WI38 (cell line): ENCODE results near the gene CNTN1.

Experiments used
- H3K4me3 ChIP-seq: 2 replicates; pipeline ENCODE4 v1.5.1; 2011; ENCODE audit warnings: low read depth, mild to moderate bottlenecking, control low read depth, low read length
- TF ChIP-seq, protein P1 (sequence below): IDR thresholded peaks from 2 replicates; pipeline ENCODE4 v1.5.1; 2012; ENCODE audit warnings: low read depth, mild to moderate bottlenecking, control low read depth, low read length

CNTN1 gene

DNA sequence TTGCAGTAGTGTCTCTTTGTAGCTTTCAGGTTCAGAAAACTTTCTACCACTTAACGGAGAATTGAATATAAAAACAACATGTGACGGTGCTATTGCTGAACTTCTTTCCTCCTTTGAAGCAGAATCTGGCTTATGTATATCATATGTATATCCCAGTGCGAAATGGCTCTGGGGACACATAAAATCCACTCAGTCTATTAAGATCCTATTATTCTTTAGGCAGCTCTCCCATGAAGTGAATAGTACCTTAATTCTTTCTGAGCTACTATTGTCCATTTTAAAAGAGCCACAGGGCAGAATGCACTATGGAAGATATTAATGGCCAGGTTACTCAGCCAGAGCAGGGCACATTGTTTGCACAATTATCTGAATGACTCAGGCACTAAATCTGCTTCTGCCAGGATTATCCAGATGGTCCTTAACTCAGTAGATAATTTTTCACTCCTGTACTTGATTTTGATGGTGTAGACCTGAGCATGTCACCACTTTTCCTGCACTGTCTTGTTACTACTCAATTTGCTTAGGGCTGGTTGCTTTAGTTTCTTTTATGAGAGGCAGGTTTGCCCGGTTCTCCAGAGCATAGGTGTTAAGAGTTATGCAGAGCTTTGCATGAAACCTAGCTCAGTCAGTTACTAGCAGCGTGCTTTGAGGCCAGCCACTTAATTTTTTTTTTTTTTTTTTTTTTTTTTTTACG is 5.5 kb downstream of the CNTN1 start:
- TF ChIP-seq, protein P1, sequence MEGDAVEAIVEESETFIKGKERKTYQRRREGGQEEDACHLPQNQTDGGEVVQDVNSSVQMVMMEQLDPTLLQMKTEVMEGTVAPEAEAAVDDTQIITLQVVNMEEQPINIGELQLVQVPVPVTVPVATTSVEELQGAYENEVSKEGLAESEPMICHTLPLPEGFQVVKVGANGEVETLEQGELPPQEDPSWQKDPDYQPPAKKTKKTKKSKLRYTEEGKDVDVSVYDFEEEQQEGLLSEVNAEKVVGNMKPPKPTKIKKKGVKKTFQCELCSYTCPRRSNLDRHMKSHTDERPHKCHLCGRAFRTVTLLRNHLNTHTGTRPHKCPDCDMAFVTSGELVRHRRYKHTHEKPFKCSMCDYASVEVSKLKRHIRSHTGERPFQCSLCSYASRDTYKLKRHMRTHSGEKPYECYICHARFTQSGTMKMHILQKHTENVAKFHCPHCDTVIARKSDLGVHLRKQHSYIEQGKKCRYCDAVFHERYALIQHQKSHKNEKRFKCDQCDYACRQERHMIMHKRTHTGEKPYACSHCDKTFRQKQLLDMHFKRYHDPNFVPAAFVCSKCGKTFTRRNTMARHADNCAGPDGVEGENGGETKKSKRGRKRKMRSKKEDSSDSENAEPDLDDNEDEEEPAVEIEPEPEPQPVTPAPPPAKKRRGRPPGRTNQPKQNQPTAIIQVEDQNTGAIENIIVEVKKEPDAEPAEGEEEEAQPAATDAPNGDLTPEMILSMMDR = no peak
- no peak overlapping the region for H3K4me3 ChIP-seq

DNA sequence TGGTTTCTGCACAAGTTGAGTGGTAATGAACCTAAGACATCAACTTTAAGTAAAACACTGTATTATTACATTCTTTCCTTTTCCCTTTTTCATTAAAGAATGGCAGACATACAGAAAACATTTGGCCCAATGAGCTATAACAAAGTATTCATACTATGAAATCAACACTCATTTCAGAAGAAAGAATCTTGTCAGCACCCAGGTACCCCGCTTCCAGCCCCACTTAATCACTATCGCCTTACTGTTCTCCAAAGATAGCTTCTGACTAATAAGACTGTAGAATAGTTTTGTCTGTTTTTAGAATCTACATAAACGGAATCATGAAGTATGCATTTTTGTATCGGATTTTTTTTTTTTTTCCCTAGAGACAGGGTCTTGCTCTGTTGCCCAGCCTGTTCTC is 9.5 kb downstream of the CNTN1 start:
- TF ChIP-seq, protein P1 = no peak
- no peak overlapping the region for H3K4me3 ChIP-seq

DNA sequence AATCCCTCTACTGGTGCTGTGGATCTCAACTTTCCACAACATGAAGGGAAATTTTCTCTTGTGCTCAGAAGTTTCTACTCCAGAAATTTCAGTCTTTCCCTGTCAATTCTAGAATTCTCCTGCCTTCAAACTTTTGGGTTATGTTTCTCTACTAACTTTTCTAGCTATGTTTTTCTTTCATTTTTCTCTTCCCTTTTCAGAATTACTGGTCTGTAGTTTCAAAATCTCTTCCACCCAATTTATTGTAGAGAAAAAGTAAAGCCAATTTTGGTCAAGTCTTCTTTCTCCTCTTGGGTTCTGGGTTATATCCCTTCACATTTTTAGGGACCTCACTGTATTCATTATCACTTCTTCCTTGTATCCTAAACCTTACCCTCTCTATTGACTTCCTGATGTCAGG is 18.9 kb downstream of the CNTN1 start:
- no peak overlapping the region for H3K4me3 ChIP-seq
- TF ChIP-seq, protein P1 = no peak

DNA sequence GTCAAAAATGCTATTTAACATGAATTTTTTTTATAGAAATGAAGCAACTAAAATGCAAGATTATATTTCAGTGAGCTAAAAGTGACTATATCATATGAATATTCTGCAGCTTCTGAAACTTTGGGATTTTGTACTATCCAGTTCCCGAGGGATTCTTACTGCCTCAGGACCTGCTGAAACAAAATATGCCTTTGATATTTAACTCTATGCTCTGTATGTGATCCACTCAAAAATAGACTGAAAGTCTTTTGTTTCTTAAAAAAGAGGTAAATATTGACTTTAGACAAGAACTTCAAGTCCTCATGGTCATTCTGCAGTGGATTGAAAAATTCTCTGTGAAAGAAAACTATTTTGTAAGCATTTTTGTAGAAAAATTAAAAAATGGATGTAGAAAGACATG is 22.4 kb downstream of the CNTN1 start:
- TF ChIP-seq, protein P1 = no peak
- no peak overlapping the region for H3K4me3 ChIP-seq

DNA sequence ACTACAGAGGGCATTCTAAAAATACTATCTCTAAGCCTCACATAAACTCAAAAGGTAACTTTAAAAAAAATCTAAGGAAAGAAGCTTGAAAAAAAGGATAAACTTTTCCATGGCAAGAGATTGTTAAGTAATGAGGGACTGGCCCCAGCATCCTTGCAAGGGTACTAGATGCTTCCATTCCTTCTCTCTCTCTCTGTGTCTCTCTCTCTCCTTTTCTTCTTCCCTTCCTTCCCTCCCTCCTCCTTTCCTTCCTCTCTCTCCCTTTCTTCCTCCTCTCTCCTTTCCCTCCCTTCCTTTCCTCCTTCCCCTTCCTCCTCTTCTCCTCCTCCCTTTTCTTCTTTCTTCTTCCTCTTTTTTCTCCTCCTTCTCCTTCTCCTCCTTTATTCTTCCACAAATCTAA is 23.8 kb downstream of the CNTN1 start:
- TF ChIP-seq, protein P1 = no peak
- H3K4me3 ChIP-seq = no peak overlapping the region

DNA sequence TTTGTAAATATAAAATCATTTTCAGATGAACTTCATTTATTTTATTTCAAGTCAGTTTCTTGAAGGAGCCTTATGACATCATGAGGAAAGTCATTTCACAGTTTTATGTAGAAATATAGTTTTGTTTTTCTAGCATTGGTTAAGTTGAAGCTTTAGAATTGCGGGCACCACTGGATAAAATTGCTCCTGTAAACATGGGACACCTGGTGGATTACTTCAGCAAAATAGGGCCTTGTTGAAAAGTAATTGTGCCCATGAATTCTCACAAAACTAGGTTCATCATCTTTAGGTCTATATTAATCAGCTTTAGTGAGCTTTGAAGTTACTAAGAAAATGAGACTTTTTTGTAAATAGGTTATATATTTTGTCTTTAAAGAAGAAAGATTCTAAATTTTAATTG is 25.3 kb downstream of the CNTN1 start:
- no peak overlapping the region for H3K4me3 ChIP-seq
- TF ChIP-seq, protein P1 = no peak

DNA sequence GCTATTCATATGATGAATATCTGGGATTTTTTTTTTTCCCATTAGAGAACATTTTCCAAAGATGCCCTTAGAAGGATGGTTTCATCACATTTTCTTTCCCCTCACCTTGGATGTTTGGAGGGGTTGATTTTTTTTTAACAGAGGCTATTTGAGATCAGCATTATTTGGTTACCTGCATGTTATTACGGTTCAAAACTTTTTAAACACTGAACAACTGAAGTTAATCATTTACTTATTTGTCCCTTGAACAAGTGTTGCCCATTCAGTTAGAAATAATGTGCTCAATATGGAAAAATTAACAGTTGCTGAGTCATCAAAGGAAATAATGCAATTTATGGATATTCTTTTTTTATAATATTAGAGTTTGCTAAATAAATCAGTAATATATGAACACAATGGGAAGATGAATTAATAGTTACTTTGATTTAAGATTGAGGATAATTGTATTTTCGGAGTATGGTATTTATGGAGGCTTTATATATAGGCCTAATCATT is 26.7 kb downstream of the CNTN1 start:
- TF ChIP-seq, protein P1 = no peak
- H3K4me3 ChIP-seq = no peak overlapping the region
